HG03571 (cell line): ENCODE measurements around the gene LIFR.

Experiments used
- ATAC-seq: cut with Tn5 transposase; IDR thresholded peaks from one replicate; pipeline ENCODE4 v1.9.1; 2021; ENCODE audit not compliant: unreplicated experiment

LIFR gene

DNA sequence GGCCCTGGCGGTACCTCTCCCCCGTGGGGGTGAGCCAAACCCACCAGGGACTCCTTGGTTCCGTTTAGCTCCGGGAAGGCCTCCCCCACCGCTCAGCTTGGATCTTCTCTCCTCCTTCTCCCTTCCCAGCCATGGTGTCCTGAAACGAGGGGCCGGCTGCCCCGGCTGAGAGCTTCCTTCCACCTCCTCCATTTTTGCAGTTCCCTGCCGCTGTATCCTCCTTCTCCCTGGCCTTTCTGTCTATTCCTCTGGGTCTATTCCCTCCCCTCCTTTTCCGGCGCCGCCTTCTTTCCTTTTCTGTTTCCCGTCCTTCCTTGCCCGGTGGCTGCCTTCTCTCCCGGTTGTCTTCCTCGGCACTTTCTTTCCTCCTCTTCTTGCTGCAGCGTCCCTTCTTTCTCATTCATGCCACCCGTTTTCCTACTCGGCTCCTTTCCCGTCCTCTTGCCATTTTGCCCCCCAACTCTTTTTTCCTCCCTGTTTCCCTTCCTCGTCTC, 110.4 kb downstream of the LIFR start:
- ATAC-seq: no peak

DNA sequence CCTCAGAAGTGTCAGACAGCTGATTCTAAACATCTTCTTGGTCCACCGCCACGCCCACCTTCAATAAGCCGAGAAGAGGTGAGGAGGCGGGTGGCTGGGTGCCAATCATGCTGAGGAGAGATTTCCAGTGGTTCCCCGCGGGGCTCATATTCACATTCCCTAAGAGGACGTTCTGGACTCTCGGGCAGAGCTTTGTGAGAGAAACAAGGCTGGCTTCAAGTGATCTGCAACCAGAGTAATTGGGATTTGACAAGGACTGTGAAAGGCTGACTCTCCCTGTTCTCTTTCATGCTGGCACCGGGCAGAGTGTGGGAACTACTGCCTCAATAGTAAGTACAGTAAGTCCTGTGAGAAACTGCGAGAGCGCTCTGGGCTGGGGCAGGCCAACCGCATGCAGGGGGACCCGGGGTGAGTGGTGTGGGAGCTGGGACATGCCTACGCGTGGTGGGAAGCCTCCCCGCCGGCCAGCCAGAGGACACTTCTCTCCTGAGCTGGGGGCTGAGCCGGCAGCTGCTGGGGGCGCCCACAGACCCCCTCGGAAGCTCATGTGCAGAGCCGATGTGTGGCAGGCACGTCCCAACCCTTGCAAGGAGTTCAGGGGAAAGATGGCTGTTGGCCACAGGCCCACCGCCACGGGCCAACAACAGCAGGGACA, 110.9 kb downstream of the LIFR start:
- no peak for ATAC-seq

DNA sequence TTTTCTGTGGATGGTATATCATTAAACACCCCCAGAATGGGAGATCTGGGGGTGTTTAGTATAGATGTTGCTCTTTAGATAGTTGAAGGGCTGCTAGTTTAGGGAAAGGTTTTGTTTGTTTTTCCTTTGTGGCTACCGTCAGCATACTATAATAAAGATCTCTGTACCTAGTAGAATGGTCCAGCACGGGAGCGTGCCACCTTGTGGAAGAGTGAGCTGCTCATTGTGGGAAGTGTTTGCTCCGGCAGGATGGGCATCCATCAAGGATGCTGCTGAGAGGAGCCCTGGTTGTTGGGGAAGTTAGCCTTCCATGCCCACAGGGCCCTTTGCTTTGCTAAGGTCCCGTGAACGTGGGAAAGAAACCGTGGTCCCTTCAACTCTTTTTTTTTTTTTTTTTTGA, 113.1 kb downstream of the LIFR start:
- no peak for ATAC-seq

DNA sequence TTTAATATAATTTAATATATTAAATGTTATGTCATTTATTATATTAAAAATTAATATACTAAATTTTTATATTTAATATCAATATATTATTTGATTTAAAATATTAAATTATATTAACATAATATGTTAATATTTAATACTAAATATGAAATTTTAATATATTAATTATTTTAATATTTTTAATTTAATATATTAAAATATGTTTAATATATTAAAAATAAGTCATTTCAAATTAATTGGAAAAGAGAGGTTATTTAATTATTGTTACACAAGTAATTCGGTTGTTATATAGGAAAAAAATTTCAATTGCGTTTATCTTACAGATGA, 114.2 kb downstream of the LIFR start:
- no peak for ATAC-seq

DNA sequence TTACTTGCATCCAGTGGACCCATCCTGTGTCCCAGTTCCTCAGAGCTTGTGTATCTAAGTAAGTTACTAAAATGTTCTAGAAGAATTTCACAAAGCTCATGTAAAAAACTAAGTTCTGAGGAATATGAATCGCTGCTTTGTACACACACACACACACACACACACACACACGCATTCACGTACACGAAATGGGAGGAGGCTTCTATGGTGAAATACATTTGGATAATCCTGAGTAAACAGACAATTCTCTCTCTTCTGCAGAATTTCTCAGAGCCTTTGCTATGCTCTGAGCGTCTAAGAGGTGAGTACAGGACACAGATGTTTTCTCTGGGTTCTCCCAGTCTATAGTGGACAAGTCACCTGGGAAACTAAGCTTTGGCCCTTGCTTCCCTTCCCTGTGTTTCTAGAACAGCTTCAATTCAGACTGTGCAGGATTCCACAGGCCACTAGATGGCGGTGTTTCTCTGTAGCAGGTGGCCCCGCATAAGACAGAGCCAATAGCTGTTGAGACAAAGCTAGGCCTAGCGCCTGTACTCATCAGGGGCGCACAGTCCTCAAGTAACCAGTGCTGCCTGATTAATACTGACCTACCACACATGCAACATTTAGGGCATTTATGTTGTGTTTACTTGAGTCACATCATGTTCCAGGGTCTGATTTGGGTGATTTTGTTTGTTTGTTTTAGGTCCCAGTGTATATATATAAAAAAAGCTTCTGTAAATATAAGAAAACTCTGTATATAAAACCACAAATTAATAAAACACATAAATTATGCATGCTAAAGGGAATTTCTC, 114.8 kb downstream of the LIFR start:
- ATAC-seq: peak; percentile 99

DNA sequence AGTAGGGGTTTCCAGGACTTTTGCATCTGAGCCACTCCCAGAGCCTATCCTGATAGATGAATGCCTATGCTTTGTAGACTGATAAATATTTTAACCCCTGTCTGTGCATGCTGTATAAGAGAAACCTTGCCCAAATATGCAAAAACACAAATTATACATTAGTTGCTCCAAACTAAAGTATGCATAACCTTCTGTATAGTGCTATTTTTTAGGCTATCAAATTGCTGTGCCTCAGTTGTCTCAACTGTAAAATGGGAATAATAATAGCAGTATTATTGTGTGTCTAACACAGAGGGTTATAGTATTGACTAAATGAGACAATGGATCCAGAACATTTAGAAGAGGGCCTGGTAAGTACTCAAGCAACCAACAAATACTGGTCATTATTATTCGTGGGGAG, 117.7 kb downstream of the LIFR start:
- ATAC-seq: no peak

DNA sequence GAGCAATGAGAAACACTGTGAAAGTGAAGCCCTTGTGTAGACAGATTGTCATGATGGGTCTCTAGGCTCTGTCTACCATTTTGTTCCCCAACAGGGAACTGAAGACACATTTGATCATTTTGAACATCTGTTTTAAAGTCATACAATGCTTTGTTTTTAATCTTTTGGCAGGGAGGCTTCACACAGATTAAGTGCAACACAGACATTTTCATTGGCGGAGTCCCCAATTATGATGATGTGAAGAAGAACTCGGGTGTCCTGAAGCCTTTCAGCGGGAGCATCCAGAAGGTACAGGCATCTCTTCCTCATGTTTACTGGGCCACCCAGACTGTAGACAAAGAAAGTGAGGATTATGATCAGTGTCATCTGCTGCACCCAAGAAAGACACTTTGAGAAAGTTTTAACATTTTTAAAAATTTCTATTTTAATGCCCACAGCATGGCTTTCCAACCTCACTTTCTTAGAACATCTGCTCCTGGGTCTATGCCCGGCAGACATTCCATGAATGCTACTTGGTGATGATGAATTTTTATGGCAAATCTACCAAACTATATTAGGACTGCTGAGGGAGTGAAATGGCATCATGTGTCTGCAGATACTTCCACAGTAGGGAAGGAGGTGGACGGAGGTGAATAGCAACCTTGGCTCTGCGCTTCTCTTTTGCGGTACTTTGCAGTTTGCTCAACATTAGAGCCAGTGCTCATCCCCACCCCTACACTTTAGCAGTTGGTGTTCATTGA, 121.3 kb downstream of the LIFR start:
- no peak for ATAC-seq

DNA sequence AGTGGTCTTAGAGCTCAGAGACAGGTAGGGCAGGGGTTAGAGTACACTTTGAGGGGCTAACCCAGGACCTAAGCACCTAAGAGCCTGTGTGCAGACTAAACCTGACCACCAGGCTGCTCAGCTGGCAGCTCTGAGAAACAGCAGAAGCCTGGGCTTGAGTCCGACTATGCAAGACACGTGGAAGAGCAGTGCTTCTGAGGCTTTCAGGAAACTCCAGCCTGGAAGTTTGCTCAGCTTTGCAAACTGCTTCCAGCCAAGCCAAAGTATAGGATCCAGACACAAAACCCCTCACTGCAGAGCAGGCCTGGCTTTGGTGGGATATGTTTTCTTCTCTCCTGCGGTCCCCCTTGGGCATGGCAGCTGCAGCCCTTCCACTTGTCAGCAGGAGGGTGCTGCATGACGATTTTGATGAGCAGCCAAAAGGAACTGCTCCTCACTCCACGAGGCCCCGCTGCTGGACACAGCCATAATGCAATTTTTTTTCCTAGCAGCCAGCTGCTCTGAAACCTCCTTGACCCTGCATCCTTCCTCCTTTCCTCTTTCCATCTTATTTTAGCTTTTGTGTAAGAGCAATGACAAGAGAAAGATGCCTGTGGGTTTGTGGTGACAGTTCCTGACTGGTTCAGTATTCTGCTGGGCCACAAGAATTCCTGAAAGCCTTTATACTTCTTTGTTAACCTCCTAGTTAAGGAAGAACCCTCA, 123.1 kb downstream of the LIFR start:
- no peak for ATAC-seq

DNA sequence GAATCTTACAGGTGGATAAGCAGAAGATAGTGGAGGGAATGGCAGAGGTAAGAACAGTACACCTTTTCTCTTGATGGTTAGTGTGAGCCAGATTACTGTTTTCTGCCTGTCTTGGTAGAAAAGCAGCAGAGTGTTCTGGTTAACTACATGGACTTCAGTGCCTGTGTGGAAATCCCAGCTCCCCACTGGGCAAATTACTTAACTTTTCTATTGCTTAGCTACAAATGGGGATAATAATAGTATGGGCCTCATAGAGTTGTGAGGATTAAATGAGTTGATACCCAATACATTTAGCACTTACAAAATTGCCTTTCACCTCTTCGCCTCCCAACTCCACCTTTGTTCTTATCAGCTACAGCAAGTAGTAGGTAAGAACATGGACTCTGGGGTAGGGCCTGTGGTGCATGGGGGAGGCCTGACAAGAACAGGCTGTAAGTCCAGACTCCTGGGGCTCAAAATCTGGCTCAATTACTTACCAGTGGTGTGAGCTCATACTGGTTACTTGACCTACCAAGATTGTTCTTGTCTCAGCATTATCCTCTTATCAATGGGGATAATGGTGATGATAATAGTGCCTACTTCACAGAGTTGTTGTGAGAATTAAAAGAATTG, 125.1 kb downstream of the LIFR start:
- no peak for ATAC-seq

DNA sequence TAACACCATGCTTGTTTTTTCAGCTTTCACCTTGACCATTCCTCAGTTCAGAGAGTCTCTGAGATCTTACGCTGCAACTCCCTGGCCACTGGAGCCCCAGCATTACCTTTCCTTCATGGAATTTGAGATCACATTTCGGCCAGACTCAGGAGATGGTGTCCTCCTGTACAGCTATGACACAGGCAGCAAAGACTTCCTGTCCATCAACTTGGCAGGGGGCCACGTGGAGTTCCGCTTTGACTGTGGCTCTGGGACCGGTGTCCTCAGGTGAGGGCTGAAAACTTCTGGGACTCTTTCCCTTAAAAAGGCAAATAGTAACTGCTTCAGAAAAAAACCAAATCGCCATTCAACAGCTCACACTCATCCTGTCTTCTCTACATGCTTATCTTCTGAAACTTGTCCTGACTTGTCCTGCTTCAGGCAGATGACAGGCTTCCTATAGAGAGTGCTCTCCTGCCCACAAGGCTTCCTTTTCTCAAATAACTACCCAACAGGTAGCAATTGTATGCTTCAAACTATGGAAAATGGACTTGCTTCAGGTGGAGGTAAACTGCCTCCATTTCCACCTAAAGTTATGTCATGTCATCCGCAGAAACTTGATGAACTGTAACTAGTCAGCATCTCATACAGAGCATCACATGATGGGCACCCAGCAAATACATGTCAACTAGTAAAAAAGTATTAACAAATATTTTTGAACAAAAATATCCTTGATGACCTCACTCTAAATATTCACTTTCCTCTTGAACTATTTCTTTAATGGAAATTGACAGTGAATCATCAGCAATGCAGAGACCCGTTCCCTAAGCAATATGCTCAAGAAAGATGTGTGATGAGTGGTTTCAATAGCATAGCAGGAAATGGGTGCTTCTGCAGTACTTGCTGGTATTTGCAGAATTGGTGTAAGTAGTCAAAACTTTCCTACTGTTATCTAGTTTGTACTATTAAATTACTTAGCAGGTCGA, 129.2 kb downstream of the LIFR start:
- ATAC-seq: no peak

DNA sequence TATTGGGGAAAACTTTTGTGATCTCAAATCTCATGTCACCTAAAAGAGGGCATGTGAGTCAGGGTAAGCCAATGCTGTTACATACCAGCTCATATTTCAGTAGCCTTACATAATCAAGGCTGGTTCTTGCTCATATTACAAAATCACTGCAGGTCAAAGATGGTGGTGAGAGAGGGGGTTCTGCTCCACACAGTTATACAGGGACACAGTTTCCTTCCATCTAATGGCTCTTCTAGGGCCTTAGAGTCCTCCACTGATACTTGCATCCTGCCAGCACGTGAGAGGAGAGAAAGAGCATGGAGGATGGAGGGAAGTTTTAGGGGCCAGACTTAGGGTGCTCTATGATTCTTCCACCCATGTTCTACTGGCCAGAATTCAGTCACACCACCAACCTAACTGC, 130.0 kb downstream of the LIFR start:
- ATAC-seq: no peak
